NCI-H2107 treated with DMSO at 0.1 percent for 48 hours (cell line): ENCODE results near the gene MTFP1.
"Not testable (repeated sequence)": the region's sequence is repeated elsewhere in the genome, so short reads cannot be mapped to it uniquely, and the experiment has no call there.

Source experiments
- DNase-seq: peaks from one replicate; lab custom pipeline; 2025; ENCODE audit not compliant: unreplicated experiment; lab: John Stamatoyannopoulos, UW

Gene MTFP1

GRCh38 chr22:30453731-30454510 is 28.4 kb downstream of the MTFP1 start:
- DNase-seq: peak; percentile 12

GRCh38 chr22:30455075-30455840 is 29.7 kb downstream of the MTFP1 start:
- no peak for DNase-seq

GRCh38 chr22:30457981-30458380 is 32.4 kb downstream of the MTFP1 start:
- no peak for DNase-seq

- no peak for DNase-seq
Observed at GRCh38 chr22:30459181-30460052, 33.8 kb downstream of the MTFP1 start.

GRCh38 chr22:30460147-30460546 is 34.6 kb downstream of the MTFP1 start:
- DNase-seq: peak; percentile 29

- not testable (repeated sequence) for DNase-seq
Observed at GRCh38 chr22:30460555-30460954, 35.0 kb downstream of the MTFP1 start.

GRCh38 chr22:30469165-30469564 is 43.6 kb downstream of the MTFP1 start:
- no peak for DNase-seq

GRCh38 chr22:30470655-30471054 is 45.1 kb downstream of the MTFP1 start:
- no peak for DNase-seq

GRCh38 chr22:30471616-30472318 is 46.2 kb downstream of the MTFP1 start, which contains the start of gene SEC14L3:
TSS of gene SEC14L3 (minus strand) at chr22:30472017. CDS start at chr22:30471958, 59 bp downstream.
- no peak for DNase-seq

GRCh38 chr22:30472994-30473720 is 47.6 kb downstream of the MTFP1 start:
- no peak for DNase-seq

GRCh38 chr22:30474121-30474520 is 48.6 kb downstream of the MTFP1 start:
- no peak for DNase-seq

- DNase-seq: peak; percentile 81
Observed at GRCh38 chr22:30474683-30475424, 49.3 kb downstream of the MTFP1 start.
